NCI-H146 treated with DMSO at 0.1 percent for 48 hours (cell line): Measurements from ENCODE around the gene MACROD2.
"Not testable (repeated sequence)": the region's sequence is repeated elsewhere in the genome, so short reads cannot be mapped to it uniquely, and the experiment has no call there.

Experiments
- DNase-seq: peaks from one replicate; lab custom pipeline; 2025; ENCODE audit not compliant: unreplicated experiment; lab: John Stamatoyannopoulos, UW

Gene MACROD2

DNA sequence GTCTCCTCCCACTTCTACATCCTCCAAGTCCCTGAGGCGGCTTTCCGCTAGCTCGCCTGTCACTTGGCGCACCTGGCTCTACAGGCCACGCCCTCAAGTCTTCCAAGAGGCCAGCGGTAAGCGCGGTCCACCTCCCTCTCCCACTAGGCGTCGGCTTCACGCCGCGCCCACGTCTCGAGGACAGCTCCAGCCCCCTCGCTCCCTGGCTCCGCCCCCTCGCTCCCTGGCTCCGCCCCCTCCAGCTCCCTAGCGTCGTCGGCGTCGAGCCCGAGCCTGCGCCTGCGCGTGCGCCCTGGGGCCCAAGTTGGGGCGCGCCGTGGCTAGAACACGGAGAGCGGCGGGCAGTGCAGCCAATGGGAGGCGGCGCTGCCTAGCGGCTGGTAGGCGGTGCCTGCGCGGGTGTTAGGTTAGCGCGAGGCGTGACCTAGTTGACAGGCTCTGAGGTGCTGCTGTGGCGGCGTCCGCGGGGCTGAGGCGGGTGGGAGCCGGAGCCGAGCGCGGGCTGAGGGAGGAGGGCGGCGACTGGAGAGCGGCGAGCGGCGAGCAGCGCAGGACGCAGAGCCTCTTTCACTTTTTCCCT, at the start of gene MACROD2:
MACROD2 (plus strand) TSS at position 431 of the 580 bp plus-strand sequence.
- peak; percentile 100 for DNase-seq

DNA sequence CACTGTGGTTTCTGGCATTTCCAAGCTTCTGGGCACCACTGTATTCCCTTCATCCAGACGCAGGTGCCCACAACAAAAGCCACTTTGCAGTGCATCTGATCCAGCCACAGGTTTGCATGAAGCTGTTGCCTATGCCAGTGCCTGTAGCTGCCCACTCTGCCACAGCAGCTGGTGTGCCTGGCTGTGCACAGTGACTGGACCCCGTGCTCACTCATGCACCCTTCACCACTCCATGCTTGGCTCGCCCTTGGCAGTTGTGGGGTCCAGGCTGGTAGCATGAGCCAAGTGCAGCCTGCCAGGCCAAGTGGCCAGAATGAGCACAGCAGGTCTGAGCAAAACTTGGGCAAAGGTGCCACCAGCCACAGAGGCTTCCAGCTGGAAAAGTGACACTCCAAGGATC, 47.6 kb upstream of the MACROD2 start:
- DNase-seq = no peak

DNA sequence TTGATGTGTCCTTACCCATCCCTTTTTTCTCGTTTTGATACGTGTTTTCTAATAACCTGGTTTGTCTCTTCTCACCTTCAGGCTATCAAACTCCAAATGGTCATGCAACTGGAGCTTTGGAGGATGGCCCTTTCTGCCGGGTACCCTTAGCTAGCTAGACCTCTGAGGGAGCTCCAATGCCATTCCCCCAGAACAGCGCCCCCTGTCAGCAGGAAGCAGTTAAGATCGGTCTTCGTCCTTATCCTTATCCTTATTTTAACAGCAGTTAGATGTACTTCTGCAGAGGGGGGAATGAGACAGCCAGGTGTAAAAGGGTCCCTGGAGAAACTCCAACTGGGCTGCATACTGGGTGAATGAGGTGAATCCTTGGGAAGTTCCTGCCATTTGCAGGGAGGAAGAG, 42.1 kb upstream of the MACROD2 start:
- no peak for DNase-seq

DNA sequence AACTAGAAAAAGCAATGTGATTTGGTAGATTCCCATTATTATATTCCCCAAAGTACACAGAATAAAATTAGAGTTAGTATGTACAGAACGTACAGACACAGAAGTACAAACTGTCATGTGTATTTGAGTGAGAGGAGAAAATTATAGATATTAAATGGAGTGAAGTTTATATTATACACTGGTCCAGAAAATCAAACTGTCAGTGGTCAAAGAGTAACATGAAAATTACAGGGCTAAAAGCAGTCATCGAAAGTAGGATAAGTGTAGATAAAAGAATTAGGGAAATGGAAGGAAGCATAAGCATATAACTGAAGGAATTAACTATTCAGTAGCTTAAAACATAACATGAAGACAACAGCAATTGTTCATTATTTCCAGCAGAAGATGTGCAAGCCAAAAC, 35.2 kb upstream of the MACROD2 start:
- no peak for DNase-seq

DNA sequence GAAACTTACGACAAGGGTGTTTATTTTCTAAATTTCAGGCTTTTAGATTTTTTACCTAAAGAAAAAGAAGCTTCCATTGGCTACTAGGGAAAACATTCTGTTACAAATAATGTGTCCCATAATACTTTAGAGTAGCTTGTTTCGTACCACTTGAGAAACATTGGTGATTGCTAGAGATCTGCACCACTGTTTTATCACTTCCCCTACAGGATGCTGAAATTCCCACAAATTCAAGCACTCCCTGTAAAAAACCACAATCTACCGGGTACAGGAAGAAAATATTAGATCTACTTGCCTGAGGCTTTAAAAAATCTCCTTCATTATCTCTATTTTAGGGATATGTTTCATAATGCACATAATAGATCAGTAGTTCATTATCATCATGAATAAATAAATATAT, 34.8 kb upstream of the MACROD2 start:
- no peak for DNase-seq

DNA sequence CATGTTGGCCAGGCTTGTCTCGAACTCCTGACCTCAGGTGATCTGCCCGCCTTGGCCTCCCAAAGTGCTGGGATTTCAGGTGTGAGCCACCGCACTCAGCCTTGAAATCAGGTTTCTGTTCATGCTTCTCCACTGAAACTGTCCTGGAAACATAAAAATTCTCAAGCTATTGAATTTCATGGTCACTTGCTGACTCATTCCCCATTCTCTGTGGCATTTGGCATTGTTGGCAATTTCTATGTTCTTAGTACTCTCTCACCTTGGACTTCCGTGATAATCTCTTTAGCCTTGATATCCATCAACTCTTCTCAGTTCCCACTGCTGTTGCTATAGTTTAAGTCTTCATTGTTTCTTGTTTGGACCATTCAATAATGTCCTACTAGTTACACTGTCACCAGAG, 11.1 kb upstream of the MACROD2 start:
- no peak for DNase-seq

DNA sequence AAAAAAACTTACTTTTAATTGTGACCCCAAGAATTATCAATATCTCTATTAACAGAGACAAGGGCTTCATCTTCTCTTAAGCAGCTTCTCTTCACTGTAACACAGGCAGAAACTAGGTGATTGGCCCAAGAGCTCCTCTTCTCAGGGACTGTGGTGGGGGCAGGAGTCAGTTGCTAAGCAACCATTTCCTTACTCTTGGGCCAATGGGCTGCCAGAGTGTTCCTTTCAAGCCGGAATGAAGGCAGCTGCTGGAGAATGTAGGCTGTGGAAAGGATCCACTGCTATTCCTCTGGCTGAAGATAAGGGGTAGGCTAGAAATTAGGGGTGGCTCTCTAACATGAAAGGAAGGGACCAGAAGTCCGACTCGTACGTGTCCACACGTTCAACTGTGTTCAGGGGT, 4.9 kb upstream of the MACROD2 start, which contains the start of gene SEL1L2:
SEL1L2 (minus strand) TSS at position 150 of the 400 bp plus-strand sequence; CDS start at position 70, 80 bp downstream.
- DNase-seq = no peak

DNA sequence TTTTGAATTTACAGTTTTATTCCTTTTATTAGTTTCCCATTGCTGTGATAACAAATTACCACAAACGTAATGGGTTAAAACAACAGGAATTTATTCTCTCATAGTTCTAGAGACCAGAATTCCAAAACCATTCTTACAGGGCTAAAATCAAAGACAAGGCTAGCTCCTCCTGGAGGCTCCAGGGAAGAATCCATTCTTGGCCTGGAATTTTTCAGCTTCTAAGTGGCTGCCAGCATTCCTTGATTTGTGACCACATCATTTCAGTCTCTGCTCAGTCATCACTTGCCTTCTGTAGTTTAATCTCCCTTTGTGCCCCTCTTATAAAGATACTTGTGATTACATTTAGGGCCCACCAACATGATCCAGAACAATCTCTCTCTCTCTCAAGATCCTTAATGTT, 4.0 kb upstream of the MACROD2 start:
- no peak for DNase-seq

DNA sequence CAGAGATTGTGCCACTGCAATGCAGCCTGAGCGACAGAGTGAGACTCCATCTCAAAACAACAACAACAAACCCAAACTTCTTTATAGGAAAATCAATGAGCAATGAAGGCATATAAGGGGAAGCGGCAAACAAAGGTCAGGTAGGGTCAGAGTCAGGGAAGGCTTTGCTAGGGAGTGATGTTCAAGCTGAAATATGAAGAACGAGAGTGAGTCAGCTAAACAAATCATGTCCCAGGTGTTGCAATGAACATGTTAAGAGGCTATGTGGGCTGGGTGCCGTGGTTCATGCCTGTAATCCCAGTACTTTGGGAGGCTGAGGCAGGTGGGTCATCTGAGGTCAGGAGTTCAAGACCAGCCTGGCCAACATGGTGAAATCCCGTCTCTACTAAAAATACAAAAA, 3.4 kb upstream of the MACROD2 start:
- DNase-seq = not testable (repeated sequence)

DNA sequence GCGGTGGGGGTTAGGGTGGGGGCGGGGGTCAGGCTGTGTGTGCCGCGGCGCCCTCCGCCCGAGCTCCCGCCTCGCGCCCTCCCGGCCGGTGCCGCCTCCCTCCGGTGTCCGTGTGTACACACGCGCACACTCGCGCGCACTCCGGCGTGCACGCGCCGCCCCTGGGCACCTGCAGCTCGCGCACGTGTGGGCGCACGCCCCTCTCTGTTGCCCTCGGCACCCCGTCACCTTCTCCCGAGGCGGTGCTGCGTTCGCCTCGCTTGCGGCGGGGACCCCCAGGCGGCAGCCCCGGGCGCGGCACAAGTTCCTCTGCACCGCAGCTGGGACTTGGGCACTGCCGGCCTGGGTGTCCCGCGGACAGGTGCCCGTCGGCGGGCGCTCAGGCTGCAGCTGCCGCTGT, 525 bp downstream of the MACROD2 start:
- DNase-seq = peak; percentile 43

DNA sequence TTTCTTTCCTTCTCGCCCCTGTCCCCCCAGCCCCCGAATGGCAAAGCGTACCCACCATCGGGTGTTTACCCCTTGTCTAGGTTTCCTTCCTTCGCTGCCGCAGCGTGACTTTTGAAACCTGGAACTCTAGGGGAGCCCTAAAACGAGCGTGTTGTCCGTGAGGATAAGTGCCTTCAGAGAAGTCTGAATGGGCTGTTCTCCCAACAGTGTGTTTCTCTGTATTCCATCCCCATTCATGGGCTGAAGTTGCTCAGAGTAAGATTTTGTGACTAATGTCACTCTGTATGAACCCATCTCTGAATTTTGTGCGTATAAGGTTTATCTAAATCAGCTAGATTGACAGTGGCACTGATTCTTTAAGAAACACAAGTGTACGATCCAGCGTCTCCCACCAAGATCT, 949 bp downstream of the MACROD2 start:
- no peak for DNase-seq

DNA sequence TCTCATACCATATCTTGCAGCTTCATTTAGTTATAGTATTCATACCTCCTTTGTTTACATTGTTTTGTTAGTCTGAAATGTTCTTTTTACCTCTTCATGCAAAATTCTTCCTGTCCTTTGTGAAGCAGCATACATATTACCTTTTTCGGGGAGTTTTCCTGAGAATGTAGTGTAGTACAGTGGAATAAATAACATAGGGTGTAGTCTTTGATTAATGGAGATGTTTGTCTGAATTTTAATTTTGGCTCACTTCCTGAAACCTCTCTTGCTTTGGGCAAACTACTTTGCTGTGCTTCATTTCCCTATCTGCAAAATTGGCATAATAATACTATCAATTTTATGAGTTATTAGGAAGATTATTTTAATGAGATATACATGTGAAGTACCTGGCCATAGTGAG, 5.6 kb downstream of the MACROD2 start:
- DNase-seq = no peak

DNA sequence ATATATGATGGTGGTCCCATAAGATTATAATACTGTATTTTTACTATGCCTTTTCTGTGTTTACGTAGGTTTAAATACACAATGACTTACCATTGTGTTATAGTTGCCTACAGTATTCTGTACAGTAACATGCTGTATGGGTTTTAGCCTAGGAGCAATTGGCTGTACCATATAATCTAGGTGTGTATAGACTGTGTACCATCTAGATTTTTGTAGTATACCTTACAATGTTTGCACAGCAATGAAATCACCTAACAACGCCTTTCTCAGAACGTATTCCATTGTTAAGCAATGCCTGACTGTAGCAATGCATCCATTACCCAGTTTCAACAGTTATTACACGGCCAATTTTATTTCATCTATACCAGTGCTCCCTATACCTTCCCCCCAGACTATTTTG, 10.7 kb downstream of the MACROD2 start:
- no peak for DNase-seq

DNA sequence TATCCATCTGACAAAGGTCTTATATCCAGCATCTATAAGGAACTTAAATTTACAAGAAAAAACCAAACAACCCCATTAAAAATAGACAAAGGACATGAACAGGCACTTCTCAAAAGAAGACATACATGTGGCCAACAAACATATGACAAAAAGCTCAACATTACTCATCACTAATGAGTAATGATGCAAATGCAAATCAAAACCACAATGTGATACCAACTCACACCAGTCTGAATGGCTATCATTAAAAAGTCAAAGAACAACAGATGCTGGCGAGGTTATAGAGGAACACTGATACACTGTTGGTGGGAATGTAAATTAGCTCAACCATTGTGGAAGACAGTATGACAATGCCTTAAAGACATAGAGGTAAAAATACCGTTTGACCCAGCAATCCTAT, 13.9 kb downstream of the MACROD2 start:
- no peak for DNase-seq

DNA sequence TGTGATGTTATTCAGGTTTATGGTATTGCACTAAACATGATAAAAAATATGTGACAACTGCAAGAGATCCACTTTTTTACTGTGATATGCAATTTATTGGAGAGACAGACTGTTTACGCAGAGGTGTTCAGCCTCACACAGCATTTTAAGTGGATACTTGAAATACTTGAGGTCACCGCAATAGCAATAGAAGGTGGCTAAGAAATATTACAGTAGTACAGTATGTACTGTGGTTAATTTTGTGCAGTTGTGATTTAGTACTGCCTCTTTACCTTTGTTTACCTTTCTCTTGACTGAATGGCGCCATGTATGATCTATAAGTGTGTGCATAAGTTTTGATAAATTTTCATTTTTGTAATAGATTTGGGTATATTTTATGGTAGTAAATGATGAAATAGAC, 17.4 kb downstream of the MACROD2 start:
- no peak for DNase-seq

DNA sequence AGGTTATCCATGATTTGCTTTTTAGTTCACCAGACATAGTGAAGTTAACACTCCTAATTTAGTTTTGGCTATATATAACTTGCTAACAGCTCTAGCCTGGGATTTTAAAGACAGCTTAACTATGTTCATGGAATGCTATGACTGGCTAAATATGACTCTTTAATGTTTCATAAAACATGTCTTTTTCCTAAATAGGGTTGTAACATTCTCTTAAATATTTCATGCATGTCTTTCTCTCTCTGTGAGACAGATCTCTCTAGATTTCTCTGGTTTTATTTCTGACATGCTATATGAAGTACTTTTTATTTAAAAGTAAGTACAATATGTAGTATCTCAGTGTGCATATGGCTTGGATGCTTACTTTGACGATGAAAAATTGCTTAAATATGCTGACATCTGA, 35.7 kb downstream of the MACROD2 start:
- no peak for DNase-seq

DNA sequence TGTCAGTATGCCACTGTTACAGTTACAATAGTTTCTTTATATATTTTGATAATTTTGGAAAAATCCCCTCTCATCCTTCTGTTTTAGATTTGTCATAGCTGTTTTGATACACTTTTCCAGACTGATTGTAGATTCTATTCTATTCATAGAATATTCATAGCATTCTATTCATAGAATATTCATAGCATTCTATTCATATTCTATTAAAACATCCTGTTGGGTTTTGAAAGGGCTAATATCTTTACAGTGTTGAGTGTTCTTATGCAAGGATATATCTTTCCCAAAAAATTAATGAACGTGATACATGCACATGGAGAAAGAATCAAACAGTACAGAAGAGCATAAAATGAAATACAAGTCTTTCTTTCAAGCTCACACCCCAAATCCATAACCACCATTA, 38.0 kb downstream of the MACROD2 start:
- no peak for DNase-seq

DNA sequence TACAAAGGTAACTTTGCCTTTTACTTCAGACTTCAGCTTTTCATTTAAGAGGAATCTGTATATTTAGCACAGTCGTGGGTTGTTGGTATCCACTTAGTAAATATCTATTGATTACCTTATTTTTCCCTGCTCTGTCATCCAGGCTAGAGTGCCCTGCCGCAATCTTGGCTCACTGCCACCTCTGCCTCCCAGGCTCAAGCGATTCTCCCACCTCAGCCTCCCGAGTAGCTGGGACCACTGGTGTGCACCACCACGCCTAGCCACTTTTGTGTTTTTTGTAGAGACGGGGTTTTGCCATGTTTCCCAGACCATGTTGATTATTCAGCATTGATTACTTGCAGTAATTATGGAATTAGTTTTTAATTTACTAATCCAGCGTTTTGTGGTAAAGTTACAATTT, 41.3 kb downstream of the MACROD2 start:
- DNase-seq = no peak

DNA sequence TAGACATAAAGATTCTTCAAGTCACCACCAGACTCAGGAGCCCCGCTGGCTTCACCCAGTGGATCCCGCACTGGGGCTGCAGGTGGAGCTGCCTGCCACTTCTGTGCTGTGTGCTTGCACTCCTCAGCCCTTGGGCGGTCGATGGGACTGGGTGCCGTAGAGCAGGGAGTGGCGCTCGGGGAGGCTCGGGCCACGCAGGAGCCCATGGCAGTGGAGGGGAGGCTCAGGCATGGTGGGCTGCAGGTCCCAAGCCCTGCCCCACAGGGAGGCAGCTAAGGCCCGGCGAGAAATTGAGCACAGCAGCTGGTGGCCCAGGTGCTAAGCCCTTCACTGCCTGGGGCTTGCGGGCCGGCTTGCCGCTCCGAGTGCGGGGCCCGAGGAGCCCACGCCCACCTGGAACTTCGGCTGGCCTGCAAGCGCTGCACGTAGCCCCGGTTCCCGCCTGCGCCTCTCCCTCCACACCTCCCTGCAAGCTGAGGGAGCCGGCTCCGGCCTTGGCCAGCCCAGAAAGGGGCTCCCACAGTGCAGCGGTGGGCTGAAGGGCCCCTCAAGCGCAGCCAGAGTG, 49.5 kb downstream of the MACROD2 start:
- not testable (repeated sequence) for DNase-seq

DNA sequence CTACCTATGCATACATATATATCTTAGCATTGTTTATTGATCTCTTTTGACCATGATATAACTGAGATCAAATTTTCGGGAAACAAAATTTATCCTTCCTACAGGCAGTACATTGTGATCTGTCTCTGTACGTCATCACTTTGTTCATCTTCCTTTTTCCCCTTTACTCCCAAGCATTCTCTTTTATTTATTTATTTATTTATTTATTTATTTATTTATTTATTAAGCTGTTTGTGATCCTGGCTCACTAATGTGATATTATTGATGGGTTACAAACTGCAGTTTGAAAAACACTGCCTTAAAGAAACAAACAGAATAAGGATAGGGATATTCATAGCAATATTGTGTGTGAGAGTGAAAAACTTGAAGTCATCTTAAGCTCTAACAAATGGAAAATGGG, 51.2 kb downstream of the MACROD2 start:
- DNase-seq = no peak

DNA sequence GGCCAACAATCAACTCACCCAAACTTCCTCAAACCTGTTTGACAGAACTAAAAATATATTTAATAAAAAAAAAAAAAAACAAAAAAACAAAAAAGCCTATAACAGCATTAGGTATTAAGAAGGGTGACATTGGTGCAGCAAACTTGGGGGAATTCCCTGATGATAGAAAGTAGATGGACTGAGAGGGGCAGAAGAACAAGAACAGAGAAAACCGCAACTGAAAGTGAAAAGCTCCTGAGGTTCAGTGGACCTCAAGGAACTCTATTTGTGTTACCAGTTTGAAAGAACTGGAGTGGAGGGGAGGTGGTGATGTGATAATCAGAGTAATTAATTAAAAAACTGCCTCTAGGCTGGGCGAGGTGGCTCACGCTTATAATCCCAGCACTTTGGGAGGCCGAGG, 53.8 kb downstream of the MACROD2 start:
- no peak for DNase-seq

DNA sequence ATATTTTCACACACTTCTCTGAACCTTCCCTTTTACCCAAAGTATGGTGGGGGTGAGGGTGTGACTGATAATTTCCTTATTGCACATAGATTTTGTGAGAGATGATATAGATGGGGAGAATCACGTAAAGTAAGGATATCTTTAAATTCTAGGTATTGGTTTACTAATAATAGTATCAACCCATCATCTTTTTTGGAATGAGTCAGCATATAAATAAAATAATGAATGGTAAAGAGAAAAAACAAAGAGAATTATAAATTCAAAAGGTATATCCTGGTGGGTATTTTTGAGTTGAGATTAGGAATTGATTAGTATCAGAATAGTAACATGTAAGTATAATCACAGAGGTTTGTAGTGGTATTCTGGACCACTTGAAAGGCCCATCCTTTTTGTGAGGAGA, 56.1 kb downstream of the MACROD2 start:
- DNase-seq = no peak

DNA sequence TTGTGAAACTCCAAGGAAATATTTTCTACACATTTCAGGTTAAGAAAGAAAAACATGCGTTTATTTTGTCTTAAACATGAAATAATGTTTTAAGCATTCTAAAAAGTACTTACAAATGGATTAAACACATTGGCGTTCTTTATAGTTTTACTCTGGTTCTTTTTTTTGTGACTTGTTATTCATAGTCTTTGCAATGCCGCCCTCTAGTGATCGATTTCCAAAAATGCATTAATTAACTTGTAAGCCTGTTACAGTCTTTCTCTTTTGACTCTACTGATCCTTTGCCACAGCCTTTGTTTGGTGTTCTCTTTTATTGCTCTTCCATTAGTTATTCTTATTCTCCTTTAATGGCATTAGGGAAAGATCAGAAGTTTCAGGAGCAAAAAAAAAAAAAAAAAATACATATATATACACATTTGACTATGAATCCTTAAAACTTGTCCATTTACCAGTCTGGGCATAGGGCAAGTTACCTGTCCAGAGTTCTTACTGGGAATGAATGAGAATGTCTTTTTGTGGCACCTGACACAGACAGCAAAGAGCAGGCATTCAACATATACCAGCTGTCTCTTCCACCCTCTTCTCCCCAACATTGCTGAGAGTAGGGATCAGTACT, 59.9 kb downstream of the MACROD2 start:
- DNase-seq = peak; percentile 63
